NOMO-1 (cell line): ENCODE measurements around the gene S100B.
"Not testable (repeated sequence)": the region's sequence is repeated elsewhere in the genome, so short reads cannot be mapped to it uniquely, and the experiment has no call there.

ENCODE experiments used
- DNase-seq, 2 experiments: peaks; one replicate each; lab custom pipeline; 2025; ENCODE audit not compliant: unreplicated experiment in 2 of 2; lab: John Stamatoyannopoulos, UW

The S100B gene

DNA sequence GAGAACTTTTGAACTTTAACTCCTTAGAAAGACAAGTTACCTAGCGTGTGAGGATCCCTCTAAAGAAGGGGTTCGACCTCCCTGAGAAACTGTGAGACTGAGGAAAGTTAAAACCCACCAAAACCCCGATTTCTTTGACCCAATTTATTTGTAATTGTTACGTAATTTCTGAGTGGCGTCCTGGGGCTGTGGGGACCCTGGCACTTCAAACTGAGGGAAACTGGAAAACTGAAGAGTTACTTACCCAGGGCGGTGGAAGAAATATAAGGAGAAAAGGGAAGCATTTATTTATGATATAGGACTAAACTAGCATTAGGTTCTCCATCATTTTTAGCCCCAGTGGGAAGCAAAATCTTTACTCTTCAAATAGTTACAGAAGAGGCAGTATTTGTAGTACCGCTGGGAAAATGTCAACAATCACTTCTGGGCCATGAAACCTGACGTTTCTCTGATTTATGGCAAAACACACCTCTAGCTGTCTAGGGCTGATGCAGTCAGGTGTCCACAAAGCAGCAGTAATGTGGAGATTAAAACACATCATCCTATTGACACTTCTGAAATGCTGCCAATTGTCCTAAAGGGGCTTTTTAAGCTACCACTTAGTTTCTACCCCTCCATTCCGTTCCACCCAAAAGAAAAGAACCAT is 430 bp downstream of the S100B start:
- DNase-seq = no peak

DNA sequence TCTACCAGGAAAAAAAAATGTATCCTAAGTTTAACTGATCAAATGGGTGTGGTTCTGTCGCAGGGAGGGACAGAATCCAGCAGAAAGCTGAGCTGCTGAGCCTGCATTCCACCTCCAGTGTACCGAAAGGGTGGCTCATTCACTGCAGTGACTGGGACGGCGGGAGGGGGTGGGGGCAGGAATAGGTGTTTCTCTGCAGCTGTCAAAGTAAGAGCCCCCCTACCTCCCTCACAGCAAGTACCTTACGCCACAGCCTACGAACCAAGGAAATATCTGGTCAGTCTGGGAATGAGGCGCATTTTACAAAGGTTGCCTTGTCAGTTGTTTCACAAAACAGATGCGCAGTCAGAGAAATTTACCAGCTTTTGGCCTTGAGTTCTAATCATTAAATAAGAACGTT is 1.7 kb downstream of the S100B start:
- no peak for DNase-seq

- DNase-seq = no peak
Observed at GRCh38 chr21:46600978-46601377, 3.9 kb downstream of the S100B start.

DNA sequence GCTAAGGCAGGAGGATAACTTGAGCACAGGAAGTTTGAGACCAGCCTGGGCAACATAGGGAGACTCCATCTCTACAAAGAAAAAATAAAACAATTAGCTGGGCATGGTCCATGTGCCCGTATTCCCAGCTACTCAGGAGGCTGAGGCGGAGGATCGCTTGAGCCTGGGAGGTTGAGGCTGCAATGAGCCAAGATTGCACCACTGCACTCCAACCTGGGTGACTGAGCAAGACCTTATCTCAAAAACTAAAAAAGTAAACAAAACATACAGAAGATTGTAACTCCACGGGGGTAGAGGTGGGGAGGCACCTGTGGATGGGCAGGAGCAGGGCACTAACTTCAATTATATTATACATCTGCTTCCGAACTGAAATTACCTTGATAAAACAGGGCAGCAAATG is 4.6 kb downstream of the S100B start:
- DNase-seq = no peak

GRCh38 chr21:46598581-46599572 is 6.0 kb downstream of the S100B start:
- no peak for DNase-seq

DNA sequence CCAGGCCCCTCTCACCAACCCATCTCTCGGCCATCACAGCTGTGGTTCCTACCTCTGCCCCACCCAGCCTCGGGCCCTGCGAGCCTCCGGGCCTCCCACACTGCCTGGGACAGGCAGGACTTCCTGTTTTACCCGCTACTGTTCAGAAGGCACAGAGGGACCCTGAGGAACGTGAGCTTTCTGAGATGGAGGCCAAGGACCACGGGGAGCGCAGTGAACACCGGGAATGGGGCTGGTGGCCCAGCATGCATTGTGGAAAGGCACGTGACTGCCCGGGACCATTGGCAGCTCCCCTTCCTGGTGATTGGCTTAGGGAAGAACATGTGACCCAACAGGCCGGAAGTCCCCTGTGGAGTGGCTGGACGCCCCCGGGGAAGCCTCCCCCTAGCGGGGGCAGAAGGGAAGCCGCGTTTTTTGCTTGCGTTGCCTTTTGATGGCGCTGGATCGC is 7.0 kb downstream of the S100B start:
- DNase-seq = no peak

DNA sequence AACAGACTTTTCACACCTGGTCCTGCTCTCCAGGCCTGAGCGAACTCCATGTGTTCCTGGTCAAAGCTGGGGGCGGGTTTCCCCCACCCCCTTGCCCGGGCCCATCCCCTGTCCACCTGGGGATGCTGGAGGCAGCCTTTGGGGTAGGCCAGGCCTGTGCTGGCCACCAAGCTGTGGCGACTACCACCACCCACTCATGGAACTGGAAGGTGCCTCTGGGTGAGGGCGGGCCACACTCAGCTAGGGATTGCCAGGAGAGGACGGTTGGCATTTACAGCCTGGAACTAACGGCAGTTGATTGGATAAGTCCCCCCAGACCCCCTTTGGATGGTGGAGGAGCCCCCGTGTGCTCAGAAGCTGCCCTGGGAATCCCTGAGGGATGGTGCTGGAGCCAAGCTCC is 7.9 kb downstream of the S100B start:
- DNase-seq = no peak

DNA sequence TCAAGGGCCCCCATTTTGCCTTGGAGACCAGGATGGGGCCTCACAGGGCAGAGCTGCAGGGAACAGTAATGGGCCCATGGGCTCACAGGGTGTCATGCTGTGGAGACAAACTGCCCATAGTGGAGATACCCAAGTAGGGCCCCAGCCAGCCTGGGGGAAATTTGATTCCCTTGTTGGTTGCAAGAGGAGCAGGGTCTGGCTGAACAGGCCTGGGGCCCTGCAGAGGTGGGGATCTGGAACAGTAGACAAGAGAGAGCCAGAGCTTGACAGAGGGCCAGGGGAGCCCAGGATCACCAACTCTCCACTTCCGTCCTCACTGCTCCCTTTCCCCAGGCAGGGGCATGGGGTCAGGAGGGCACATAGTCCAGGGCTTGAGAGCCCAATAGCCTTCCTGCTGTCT is 8.7 kb downstream of the S100B start:
- no peak for DNase-seq

GRCh38 chr21:46594276-46594675 is 10.6 kb downstream of the S100B start:
- no peak for DNase-seq

DNA sequence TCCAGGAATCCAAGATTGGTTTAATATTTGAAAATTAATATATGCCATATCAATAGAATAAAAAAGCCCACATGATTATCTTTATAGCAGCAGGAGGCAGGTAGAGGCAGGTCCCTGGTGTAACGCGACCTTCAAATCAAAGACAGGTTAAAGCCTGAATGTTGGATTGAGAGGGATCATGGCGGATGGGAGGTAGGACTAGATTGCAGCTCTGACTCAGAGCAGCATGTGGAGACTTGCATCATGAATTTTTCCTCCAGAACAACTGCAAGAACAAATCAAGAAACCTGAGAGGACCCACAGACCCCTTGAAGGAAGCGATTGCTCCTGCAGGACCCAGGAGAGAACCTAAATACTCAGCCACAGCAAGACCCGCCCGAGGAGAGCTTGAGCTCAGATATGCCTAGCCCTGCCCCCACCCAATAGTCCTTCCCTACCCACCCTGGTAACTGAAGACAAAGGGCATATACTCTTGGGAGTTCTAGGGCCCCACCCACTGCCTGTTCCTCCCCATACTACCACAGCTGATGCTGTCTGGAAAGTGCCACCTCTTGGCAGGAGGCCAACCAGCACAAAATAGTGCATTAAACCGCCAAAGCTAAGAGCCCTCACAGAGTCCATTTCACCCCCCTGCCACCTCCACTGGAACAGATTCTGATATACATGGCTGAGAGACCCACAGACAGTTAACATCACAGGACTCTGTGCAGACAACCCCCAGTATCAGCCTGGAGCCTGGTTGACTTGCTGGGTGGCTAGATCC is 19.5 kb downstream of the S100B start:
- no peak for DNase-seq

DNA sequence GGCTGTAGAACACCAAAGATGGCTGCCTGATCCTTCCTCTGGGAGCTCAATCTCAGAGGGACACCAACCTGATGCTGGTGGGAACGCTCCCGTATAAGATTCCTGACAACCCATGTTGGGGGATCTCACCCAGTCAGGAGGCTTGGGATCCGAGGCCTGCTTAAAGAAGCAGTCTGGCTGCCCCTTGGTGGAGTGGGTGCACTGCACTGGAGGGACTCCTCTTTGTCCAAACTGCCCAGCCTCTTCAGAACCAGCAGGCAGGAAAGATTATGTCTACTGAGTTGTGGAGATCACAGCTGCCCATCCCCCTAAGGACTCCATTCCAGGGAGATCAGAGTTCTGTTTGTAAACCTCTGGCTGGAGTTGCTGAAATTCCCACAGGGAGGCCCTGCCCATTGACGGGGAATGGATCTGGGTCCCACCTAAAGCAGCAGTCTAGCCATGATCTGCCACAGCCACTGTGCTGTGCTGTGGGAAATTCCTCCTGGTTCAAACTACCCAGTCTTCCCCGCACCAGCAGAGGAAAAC is 23.0 kb downstream of the S100B start:
- DNase-seq = no peak

- not testable (repeated sequence) for DNase-seq
Observed at GRCh38 chr21:46579394-46579793, 25.5 kb downstream of the S100B start.

- DNase-seq = not testable (repeated sequence)
Observed at GRCh38 chr21:46577786-46578185, 27.1 kb downstream of the S100B start.

DNA sequence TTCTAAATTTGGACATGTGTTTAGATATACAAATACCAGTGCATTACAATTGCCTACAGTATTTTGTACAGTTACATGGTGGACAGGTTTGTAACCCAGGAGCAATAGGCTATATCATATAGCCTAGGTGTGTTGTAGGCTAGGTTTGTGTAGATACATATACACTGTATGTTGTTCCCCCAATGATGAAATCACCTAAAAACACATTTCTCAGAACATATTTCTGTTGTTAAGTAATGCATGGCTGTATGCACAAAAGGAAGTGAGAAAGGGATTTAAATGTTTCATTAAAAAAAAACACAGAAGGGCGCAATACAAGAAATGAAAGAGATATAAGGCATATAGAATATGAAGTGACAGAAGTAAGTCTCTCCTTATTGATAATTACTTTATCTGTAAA is 32.0 kb downstream of the S100B start:
- no peak for DNase-seq

DNA sequence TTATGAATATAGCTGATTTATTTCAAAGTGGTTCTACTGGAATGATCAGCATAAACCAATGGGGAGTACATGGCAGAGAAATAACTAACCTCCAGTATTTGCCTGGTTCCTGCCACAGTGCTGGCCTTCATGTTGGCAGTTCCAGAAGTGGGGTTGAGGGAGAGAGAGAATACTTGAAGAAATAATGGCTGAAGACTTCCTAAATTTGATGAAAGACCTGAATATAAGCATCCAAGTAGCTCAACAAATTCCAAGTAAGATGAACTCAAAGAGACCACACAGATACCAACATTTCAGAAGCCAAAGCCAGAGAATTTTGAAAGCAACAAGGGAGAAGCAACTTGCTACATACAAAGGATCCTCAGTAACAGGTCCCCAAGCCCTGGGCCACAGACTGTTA is 34.3 kb downstream of the S100B start:
- no peak for DNase-seq

GRCh38 chr21:46570119-46570518 is 34.8 kb downstream of the S100B start:
- no peak for DNase-seq

DNA sequence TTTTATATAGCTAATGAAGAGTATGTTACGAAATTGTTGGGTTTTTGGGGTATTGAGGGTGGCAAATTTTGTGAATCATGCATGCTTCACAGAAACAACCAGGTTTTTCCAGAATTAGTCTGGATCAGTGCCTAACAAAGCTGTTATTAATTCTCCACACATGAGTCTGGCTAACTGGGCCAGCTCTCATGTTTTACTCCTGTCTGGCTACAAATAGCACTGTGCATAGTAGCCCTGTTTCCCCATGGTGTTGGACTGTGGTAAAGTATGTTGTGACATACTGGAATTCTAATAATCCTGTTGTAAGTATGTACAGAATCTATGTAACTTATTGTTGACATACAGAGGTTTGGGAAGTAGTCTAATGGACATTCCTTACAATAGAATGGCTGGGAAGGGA is 35.8 kb downstream of the S100B start:
- DNase-seq = no peak

DNA sequence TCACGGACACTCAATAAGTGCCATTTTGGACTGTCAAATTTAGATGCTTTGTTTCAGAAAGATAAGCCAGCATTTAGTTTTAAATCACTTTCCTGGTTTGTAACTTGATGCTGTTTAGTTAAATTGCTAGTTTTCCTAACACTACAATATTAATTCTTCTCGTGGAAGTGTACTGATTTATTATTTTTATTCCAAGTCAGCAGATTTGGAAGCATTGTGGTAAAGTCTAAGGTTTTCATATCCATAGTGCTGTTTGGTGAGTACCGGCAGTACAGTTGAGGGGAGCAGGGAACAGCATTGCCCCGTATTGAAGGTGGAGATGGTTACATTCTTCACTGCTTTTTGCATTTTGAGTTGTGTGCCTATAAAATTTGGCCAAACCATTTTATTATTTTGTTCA is 36.3 kb downstream of the S100B start:
- DNase-seq = no peak

- no peak for DNase-seq
Observed at GRCh38 chr21:46567348-46567747, 37.5 kb downstream of the S100B start.

GRCh38 chr21:46564391-46564790 is 40.5 kb downstream of the S100B start:
- DNase-seq = no peak

- DNase-seq = no peak
Observed at GRCh38 chr21:46562964-46563607, 41.8 kb downstream of the S100B start.
